Measurements from ENCODE around the gene SLC8A3. TPM values are rescaled to one million over a fixed set of nuclear protein-coding genes. Genes with fewer than 3 reads are reported as not detected.
"Not testable (repeated sequence)": the region's sequence is repeated elsewhere in the genome, so short reads cannot be mapped to it uniquely, and the experiment has no call there.

Gene SLC8A3, protein sequence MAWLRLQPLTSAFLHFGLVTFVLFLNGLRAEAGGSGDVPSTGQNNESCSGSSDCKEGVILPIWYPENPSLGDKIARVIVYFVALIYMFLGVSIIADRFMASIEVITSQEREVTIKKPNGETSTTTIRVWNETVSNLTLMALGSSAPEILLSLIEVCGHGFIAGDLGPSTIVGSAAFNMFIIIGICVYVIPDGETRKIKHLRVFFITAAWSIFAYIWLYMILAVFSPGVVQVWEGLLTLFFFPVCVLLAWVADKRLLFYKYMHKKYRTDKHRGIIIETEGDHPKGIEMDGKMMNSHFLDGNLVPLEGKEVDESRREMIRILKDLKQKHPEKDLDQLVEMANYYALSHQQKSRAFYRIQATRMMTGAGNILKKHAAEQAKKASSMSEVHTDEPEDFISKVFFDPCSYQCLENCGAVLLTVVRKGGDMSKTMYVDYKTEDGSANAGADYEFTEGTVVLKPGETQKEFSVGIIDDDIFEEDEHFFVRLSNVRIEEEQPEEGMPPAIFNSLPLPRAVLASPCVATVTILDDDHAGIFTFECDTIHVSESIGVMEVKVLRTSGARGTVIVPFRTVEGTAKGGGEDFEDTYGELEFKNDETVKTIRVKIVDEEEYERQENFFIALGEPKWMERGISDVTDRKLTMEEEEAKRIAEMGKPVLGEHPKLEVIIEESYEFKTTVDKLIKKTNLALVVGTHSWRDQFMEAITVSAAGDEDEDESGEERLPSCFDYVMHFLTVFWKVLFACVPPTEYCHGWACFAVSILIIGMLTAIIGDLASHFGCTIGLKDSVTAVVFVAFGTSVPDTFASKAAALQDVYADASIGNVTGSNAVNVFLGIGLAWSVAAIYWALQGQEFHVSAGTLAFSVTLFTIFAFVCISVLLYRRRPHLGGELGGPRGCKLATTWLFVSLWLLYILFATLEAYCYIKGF
- total RNA-seq = under 1 TPM in 3 of 6 experiments, not detected in 3; 0.05 to 0.13 (median 0.12) TPM
- long read RNA-seq = 0 reads

DNA sequence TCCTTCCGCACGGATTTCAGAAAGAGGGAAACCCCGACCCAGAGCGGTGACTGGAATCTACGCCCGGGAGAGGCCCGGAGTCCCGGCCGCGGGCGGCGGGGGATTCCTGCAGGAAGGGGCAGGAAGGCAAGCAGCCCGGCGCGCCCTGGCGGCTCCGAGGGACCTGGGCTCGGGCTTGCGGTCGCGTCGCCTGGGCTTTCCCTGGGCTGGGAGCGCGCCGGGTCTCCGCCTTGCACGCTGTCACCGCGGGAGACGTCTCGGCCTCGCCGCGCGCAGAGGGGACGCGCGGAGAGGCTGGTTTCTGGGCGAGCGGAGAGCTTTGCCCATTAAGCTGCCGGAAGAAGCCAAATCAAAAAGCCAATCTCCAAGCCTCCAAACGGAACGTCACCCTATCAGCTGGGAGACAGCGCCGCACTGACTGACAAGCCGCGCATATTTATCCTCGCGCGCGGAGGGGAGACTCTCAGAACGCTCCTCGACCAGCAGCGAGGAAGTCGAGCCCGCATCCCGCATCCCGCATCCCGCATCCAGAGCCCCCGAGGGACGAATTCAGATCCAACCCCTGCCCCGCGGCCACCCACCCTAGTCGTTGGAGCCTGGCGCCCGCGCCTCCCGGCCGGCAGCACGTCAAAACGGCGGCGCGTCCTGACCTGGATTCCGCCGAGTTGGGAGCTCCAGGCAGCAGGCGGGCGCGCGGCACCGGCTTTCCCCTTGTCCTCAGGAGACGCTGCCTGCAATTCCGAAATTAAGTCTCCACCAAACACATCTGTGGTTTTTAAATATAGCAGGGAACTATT is at the start of gene SLC8A3:
Gene SLC8A3 (minus strand): TSS at position 293 of the 797 bp plus-strand sequence. CDS start 20,529 bp downstream, outside the sequence.
- peaks cover 0 to 10% (median 3%) of the 10 kb centered on the region in 4 donors for H3K4me1 ChIP-seq
- ATAC-seq (peak; percentile 64 to 76 (median 70)), DNase-seq (peak in 1 of 3 donors; percentile 33)
- TF ChIP-seq POLR2A (IDR thresholded peaks at IDR 0.05) (no peak), CTCF (IDR thresholded peaks at IDR 0.05) (no peak)
- H3K27ac ChIP-seq = no peak within 1 kb of the TSS
- H3K4me3 ChIP-seq = peak within 1 kb of the TSS; percentile 32 to 42 (median 37)
- intact Hi-C loops (cut with DNase I) = no loop called here
- H3K27me3 ChIP-seq = peaks cover 8 to 11% of the 10 kb centered on the region in 2 donors
- WGBS (ENCODE audit: insufficient coverage, low coverage, low lambda C conversion rate, missing lambda C conversion rate) = 3% methylated on average over 29 of the region's 83 CpGs
- no peaks in the 10 kb centered on the region for H3K9me3 ChIP-seq
- no peaks in the 10 kb centered on the region for H3K36me3 ChIP-seq

DNA sequence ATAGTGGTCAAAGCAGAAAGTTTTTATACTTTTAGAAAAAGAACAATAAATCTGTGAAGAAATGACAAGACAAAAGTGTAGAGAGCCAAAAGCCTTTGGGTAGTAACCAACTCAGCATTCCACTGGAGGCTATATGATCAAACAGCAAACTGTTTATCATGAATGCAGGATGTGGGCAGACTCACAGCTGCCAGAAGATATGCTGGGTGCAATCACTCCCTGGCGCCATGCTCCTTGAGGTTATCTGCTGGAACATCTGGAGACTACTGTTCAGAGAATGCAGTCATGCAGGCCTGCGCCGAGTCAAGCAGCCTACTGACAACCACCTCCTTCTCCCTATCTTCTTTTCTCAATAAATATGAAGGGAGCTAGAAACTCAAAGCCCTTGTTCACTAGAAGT is 49.0 kb upstream of the SLC8A3 start:
- Histone ChIP-seq H3K27ac (no peak overlapping the region), H3K4me1 (no peaks in the 10 kb centered on the region), H3K27me3 (no peaks in the 10 kb centered on the region), H3K9me3 (no peaks in the 10 kb centered on the region), H3K4me3 (no peak overlapping the region), H3K36me3 (no peaks in the 10 kb centered on the region)
- intact Hi-C loops (cut with DNase I) = no loop called here
- 71% methylated on average over 3 of the region's 3 CpGs for WGBS (ENCODE audit: insufficient coverage, low coverage, low lambda C conversion rate, missing lambda C conversion rate)
- TF ChIP-seq CTCF (IDR thresholded peaks at IDR 0.05) (no peak), POLR2A (IDR thresholded peaks at IDR 0.05) (no peak)
- peak in 1 of 3 donors; percentile 40 for DNase-seq
- no peak for ATAC-seq

- no peaks in the 10 kb centered on the region for H3K27me3 ChIP-seq
- 80% methylated on average over 1 of the region's 61 CpGs for WGBS (ENCODE audit: insufficient coverage, low coverage, low lambda C conversion rate, missing lambda C conversion rate)
- H3K9me3 ChIP-seq = no peaks in the 10 kb centered on the region
- no peaks in the 10 kb centered on the region for H3K4me1 ChIP-seq
- DNase-seq = peak in 1 of 3 donors; percentile 44
- TF ChIP-seq POLR2A (IDR thresholded peaks at IDR 0.05) (no peak), CTCF (IDR thresholded peaks at IDR 0.05) (no peak)
- H3K4me3 ChIP-seq = no peak overlapping the region
- ATAC-seq = peak in 1 of 4 donors; percentile 41
- no peak overlapping the region for H3K27ac ChIP-seq
- H3K36me3 ChIP-seq = no peaks in the 10 kb centered on the region
- intact Hi-C loops (cut with DNase I) = no loop called here
Measured at GRCh38 chr14:70234066-70234950, 45.6 kb upstream of the SLC8A3 start.

DNA sequence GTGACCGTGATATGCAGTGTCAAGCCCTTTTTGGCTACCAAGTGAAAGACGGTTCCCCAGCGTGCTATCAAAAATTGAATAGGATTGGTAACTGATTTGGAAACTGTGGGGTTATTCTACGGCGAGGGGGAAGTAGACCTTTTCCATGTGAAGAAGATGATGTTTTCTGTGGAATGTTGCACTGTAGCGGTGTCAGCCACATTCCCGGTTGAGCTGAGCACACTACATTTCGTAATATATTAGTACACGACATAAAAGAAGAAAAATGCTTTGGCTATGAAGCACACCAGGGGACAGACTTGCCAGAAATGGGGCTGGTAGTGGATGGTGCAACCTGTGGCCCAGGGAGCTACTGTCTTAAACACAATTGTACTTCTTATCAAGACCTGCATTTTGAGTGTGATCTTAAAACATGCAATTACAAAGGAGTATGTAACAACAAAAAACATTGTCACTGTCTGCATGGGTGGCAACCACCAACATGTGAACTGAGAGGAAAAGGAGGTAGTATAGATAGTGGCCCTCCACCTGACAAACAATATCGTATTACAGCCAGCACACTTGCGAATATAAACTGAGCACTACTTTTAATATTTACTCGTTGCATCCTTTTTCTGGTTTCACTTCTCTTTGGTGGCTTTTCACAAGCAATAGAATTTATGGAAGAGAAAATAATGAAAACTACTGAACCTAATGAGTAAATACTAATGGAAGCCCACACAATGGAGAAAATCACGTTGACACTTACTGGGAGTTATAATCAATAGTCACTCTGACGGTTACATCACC is 43.2 kb upstream of the SLC8A3 start:
- H3K27me3 ChIP-seq; ATAC-seq; intact Hi-C loops (cut with DNase I); H3K4me3 ChIP-seq; H3K9me3 ChIP-seq; H3K27ac ChIP-seq; H3K4me1 ChIP-seq; H3K36me3 ChIP-seq; DNase-seq: not testable (repeated sequence)
- 64% methylated on average over 14 of the region's 14 CpGs for WGBS (ENCODE audit: insufficient coverage, low coverage, low lambda C conversion rate, missing lambda C conversion rate)

DNA sequence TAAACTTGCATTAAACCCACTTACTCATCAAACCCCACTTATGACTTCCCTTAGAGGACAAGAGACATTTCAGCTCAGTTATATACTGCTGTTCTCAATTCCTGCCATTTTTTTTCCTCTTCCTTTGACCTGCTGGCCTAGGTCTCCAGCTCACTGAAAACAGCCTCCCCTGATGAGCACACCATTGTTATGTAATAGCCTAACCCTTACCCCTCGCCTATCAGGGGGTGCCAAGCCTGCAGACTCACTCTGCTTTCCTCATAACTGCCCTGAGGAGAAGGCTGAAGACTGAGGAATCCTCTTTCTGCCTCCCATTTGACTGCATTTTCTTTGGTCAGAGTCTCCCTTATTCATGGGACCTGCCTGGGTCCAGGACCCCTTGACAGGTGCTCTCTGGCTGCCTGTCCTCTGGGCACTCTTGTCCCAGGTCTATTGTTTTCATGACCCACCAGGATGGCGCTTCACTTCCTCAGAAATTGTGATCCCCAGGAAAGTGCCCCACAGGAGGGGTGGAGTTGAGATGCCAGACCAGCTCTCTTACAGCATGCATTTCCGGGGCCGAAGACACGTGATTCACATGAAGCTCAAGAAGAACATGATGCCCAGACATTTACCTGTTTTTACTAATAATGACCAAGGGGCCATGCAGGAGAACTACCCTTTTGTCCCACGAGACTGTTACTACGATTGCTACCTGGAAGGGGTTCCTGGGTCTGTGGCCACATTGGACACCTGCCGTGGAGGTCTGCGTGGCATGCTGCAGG is 41.3 kb upstream of the SLC8A3 start:
- H3K27me3 ChIP-seq; DNase-seq; H3K4me3 ChIP-seq; H3K9me3 ChIP-seq; intact Hi-C loops (cut with DNase I); ATAC-seq; H3K4me1 ChIP-seq; H3K36me3 ChIP-seq; H3K27ac ChIP-seq: not testable (repeated sequence)
- 72% methylated on average over 5 of the region's 9 CpGs for WGBS (ENCODE audit: insufficient coverage, low coverage, low lambda C conversion rate, missing lambda C conversion rate)
